ENCODE results near the gene BOK.
"Not testable (repeated sequence)": the region's sequence is repeated elsewhere in the genome, so short reads cannot be mapped to it uniquely, and the experiment has no call there.

BOK gene

GRCh38 chr2:241574911-241575623 is 16.5 kb downstream of the BOK start:
- no peak for DNase-seq

- no peak for DNase-seq
Measured at GRCh38 chr2:241575624-241576292, 17.2 kb downstream of the BOK start.

GRCh38 chr2:241576293-241576654 is 17.7 kb downstream of the BOK start:
- DNase-seq: no peak

- no peak for DNase-seq
Measured at GRCh38 chr2:241577413-241578122, 19.0 kb downstream of the BOK start.

GRCh38 chr2:241579281-241579680 is 20.7 kb downstream of the BOK start:
- no peak for DNase-seq

GRCh38 chr2:241582328-241582727 is 23.8 kb downstream of the BOK start:
- no peak for DNase-seq

GRCh38 chr2:241582806-241583205 is 24.3 kb downstream of the BOK start:
- no peak for DNase-seq

GRCh38 chr2:241584436-241584835 is 25.9 kb downstream of the BOK start:
- DNase-seq: no peak

- DNase-seq: no peak
Measured at GRCh38 chr2:241586564-241587264, 28.2 kb downstream of the BOK start.

- DNase-seq: not testable (repeated sequence)
Measured at GRCh38 chr2:241589863-241590262, 31.3 kb downstream of the BOK start.

GRCh38 chr2:241590496-241591455 is 32.2 kb downstream of the BOK start:
- DNase-seq: not testable (repeated sequence)

- DNase-seq: no peak
Measured at GRCh38 chr2:241592126-241592845, 33.7 kb downstream of the BOK start.

GRCh38 chr2:241593271-241593670 is 34.7 kb downstream of the BOK start:
- DNase-seq: no peak

GRCh38 chr2:241595600-241596140 is 37.1 kb downstream of the BOK start:
- DNase-seq: no peak

GRCh38 chr2:241597561-241597960 is 39.0 kb downstream of the BOK start:
- no peak for DNase-seq

- no peak for DNase-seq
Measured at GRCh38 chr2:241598061-241598460, 39.5 kb downstream of the BOK start.

- no peak for DNase-seq
Measured at GRCh38 chr2:241598487-241598886, 39.9 kb downstream of the BOK start.

GRCh38 chr2:241599615-241600014 is 41.1 kb downstream of the BOK start:
- no peak for DNase-seq

- no peak for DNase-seq
Measured at GRCh38 chr2:241601841-241602240, 43.3 kb downstream of the BOK start.

GRCh38 chr2:241602720-241603119 is 44.2 kb downstream of the BOK start:
- DNase-seq: no peak

GRCh38 chr2:241603686-241604085 is 45.1 kb downstream of the BOK start:
- DNase-seq: no peak
